ENCODE data around the gene TMEM192.
"Not testable (repeated sequence)": the region's sequence is repeated elsewhere in the genome, so short reads cannot be mapped to it uniquely, and the experiment has no call there.

TMEM192 gene

DNA sequence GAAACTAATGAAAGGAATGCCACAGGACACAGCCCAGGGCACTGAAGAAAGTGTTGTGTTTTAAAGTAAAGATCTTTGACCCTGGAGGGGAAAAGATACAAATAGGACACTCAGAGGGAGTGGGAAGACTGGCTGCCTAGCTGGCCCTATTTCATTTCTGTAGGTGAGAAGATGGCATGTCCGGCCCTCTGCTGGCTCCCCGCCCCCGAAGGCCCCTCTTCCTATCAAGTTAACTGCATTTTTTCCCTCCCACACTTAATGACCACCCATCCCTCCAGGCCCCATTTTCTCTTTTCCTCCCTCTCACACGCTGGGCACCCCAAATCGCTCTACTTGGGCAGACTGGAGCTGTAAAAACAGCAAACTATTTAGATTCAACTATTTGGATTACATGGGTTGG lies 64.5 kb downstream of the TMEM192 start:
- DNase-seq (ENCODE audit: extremely low read depth, low read depth), result no peak
- TF ChIP-seq, protein P1, sequence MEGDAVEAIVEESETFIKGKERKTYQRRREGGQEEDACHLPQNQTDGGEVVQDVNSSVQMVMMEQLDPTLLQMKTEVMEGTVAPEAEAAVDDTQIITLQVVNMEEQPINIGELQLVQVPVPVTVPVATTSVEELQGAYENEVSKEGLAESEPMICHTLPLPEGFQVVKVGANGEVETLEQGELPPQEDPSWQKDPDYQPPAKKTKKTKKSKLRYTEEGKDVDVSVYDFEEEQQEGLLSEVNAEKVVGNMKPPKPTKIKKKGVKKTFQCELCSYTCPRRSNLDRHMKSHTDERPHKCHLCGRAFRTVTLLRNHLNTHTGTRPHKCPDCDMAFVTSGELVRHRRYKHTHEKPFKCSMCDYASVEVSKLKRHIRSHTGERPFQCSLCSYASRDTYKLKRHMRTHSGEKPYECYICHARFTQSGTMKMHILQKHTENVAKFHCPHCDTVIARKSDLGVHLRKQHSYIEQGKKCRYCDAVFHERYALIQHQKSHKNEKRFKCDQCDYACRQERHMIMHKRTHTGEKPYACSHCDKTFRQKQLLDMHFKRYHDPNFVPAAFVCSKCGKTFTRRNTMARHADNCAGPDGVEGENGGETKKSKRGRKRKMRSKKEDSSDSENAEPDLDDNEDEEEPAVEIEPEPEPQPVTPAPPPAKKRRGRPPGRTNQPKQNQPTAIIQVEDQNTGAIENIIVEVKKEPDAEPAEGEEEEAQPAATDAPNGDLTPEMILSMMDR (IDR thresholded peaks at IDR 0.05; ENCODE audit: low read depth, low read length, missing control alignments), result no peak
- no peak overlapping the region for H3K4me3 ChIP-seq (replicated peaks; ENCODE audit: low read depth, low read length)

DNA sequence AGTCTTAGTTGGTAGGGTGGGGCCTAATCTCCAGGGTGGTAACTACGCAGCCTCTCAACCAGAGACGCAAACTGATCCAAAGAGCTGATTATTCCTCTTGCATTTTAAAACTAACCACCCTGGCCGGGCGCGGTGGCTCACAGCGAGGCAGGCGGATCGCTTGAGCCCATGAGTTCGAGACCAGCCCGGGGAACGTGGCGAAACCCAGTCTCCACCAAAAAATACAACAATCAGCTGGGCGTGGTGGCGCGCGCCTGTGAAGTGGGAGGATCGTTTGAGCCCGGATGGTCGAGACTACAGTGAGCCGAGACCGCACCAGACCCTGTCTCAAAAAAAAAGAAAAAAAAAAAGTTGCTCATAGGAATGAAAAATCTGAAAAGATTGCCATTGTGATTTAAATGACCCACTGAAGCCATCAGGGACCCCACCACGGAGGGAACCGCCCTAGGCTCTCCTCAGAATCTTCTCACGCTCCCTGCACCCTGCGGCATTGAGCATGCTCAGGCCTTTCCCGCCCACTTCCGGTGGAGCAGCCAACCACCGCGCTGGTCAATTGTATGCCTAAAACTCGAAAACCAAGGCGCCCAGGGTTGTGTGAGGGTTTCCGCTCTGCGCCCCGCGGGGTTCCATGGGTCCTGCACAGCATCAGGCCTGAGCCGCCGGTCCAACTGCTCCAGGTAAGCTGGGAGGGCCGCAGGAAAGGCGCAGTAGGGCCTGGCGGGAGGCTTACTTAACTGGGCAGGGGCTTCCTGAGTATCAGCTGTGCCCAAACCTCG lies 81.0 kb downstream of the TMEM192 start, which contains the start of gene TRIM60:
TRIM60 (plus strand) TSS at position 564 of the 776 bp plus-strand sequence. CDS start 8,074 bp downstream, outside the sequence.
- DNase-seq (ENCODE audit: extremely low read depth, low read depth), result no peak
- H3K4me3 ChIP-seq (replicated peaks; ENCODE audit: low read depth, low read length), result no peak within 1 kb of the TSS
- TF ChIP-seq, protein P1 (IDR thresholded peaks at IDR 0.05; ENCODE audit: low read depth, low read length, missing control alignments), result no peak

DNA sequence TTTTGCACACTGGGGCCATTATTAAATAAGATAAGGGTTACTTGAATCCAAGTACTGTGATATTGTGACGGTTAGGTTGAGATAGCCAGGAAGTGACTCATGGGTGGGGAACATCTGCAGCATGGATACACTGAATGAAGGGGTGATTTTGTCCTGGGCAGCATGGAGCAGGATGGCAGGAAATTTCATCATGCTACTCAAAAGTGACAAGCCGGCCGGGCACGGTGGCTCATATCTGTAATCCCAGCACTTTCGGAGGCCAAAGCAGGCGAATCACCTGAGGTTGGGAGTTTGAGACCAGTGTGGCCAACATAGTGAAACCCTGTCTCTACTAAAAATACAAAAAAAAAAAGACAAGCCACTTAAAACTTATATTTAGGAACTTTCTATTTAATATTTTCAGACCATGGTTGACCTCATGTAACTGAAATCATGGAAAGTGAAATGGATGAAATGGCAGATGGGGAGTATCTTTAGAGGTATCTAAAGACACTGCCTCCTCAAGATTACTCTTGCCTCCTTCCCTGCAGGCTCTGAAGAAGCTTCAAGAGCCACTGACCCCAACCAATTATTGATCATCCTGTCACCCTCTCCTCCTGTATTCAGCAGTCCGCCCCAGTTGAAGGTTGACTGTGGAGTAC lies 84.8 kb downstream of the TMEM192 start:
- TF ChIP-seq, protein P1 (IDR thresholded peaks at IDR 0.05; ENCODE audit: low read depth, low read length, missing control alignments), result no peak
- no peak overlapping the region for H3K4me3 ChIP-seq (replicated peaks; ENCODE audit: low read depth, low read length)
- no peak for DNase-seq (ENCODE audit: extremely low read depth, low read depth)

DNA sequence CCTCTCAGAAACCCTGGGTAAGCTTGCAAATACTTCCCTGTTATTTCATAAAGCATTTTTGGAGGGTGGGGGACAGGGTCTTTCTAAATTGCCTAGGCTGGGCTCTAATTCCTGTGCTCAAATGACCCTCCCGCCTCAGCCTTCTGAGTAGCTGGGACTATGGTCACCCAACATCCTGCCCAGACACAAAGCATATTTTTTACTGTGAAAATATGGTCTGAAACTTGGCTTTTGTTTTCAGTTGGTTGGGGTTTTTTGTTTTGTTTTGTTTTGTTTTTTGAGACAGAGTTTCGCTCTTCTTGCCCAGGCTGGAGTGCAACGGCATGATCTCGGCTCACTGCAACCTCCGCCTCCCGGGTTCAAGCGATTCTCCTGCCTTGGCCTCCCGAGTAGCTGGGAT lies 86.9 kb downstream of the TMEM192 start:
- not testable (repeated sequence) for DNase-seq (ENCODE audit: extremely low read depth, low read depth); H3K4me3 ChIP-seq (replicated peaks; ENCODE audit: low read depth, low read length)

All from HFF-Myc (cell line).